VCaP (cell line): ENCODE results near the gene ERC2.

Source experiments
- H3K27ac ChIP-seq: fragments of 450-650 bp; 2 replicates; pipeline ENCODE4 v1.5.1; 2017
- TF ChIP-seq, protein P1 (sequence below): fragments of 450-650 bp; conservative IDR thresholded peaks from 2 replicates; pipeline ENCODE4 v1.5.1; 2017; ENCODE audit warnings: mild to moderate bottlenecking, moderate library complexity

The ERC2 gene

DNA sequence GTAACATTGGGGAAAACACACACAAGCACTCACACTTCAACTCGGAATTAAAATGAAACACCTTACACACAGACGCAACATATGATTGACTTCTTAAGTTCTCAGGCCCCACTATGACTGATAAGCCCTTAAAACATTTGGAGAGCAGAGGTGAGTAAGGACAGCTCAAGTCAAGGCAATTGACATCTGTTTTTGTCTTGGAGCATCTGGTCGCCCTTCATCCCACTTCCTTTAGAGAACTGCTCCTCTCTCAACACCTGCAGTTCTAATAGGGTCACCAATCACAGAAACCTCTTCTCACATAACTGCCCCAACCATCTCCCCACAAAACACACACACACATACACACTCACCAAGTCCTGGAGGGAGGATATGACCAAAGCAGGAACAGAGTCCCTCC, 43.4 kb downstream of the ERC2 start:
- TF ChIP-seq, protein P1, sequence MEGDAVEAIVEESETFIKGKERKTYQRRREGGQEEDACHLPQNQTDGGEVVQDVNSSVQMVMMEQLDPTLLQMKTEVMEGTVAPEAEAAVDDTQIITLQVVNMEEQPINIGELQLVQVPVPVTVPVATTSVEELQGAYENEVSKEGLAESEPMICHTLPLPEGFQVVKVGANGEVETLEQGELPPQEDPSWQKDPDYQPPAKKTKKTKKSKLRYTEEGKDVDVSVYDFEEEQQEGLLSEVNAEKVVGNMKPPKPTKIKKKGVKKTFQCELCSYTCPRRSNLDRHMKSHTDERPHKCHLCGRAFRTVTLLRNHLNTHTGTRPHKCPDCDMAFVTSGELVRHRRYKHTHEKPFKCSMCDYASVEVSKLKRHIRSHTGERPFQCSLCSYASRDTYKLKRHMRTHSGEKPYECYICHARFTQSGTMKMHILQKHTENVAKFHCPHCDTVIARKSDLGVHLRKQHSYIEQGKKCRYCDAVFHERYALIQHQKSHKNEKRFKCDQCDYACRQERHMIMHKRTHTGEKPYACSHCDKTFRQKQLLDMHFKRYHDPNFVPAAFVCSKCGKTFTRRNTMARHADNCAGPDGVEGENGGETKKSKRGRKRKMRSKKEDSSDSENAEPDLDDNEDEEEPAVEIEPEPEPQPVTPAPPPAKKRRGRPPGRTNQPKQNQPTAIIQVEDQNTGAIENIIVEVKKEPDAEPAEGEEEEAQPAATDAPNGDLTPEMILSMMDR: no peak
- no peak overlapping the region for H3K27ac ChIP-seq

DNA sequence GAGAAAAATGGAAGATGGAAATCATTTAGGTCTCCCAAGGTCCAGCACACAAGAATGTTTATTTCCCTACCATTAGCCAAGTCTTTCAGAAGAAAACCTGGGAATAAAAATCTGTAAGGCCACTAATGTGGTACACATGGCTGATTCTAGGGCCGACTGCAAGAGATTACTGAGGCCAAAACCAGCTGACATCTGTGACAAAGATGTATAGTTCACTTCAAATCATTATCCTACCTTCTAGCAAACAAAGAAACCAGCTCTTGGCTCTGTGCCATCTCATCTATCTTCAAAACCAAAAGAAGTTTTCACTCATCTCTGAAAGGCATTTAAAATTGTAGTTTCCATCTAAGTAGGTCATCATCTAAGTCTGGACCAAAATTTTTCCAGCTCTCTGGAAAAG, 43.9 kb downstream of the ERC2 start:
- TF ChIP-seq, protein P1: no peak

DNA sequence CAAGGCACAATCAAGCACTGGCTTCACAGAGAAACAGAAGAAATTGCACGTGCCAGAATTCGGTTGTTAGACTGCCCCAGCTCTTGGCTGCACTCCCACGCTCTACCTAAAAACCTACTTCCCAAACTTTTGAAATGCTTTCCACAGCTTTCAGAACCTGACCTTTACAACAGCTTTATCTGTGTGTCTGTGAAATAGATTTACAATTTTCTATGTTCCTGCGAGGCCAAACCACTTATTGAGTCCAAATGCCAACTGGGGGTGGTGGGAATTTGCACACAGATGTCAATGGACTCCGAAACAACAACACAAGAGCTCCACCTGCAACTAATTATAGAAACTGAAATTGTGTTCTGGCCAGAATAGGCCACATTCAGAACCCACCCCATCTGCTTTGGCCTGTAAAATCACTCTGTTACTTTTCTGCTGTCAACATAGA, 44.6 kb downstream of the ERC2 start:
- H3K27ac ChIP-seq: no peak overlapping the region
- TF ChIP-seq, protein P1: no peak

More for the DNA sequence above, 43.9 kb downstream of the ERC2 start:
- H3K27ac ChIP-seq: no peak overlapping the region

DNA sequence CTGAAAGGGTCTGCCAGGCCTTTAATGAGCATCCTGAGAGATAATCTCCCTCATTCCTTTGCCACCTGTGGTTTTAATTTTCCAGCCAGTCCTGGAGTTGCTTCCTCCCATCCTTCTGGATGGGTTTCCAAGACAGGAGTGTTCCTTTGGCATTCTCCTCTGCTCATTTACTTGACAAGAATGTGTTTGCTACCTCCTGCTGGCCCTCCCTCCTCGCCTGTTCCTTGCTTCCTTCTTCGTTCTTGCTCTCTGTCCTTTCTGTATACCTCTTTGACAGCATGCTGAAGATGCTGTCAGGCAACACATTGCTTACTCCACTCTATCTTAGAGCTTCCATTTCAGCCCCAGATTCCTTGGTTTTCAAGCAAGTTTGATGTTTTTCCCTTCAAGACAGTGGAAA, 46.0 kb downstream of the ERC2 start:
- no peak overlapping the region for H3K27ac ChIP-seq
- TF ChIP-seq, protein P1: no peak

DNA sequence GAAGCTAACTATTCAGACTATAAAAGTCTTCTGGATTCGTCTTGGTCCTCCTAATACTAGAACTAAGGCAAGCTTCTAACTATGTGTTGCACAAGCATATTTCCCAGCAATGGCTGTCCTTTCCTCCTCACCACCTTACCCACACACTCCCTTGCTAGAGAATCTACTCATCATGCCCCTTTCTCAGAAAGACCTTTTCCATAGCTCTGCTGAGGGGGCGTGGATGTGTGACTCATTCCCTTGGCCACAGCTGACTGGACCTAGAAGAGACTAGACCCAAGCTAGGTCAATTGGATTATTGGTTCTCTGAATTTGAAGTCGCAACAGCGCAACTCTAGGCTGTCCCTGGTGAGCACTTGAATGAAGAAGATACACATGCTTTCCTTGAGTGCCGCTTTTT, 47.1 kb downstream of the ERC2 start:
- TF ChIP-seq, protein P1: no peak
- no peak overlapping the region for H3K27ac ChIP-seq

DNA sequence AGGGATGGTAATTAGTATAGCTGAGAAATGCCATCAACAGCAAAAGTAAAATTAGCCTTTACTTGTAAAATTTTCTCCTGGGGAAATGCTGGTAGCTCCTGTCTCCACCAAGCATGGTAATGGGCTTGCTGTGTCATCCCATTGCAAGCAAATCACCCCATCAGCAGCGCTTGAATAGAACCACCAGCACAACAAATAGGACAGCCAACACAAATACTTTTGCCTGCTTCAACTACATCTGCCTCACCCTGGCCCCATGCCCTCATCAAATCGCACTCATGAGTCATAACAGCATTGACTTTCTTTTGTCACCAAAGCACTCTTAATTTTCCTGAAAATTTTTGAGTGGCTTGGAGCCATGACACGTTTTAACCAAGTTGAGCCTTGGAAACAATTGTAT, 52.6 kb downstream of the ERC2 start:
- H3K27ac ChIP-seq: no peak overlapping the region
- TF ChIP-seq, protein P1: no peak

DNA sequence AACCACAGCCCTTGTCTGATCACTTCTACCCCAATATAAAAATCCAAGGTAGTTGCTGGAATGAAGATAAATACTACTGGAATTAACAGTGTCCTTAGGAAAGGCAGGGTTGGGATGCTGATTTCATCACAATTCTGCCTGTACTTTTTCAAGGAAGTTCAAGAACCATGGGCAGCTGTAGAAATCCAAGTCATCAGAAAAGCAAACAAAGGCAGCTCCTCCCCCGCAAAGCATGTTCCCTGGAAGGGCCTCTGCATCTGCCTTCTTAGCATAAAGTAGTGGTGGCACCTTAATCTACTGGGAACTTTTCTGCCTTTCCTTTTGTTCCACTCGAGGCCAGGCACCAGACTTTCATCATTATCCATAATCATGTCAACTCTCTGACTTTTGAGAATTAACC, 54.4 kb downstream of the ERC2 start:
- TF ChIP-seq, protein P1: no peak
- no peak overlapping the region for H3K27ac ChIP-seq

DNA sequence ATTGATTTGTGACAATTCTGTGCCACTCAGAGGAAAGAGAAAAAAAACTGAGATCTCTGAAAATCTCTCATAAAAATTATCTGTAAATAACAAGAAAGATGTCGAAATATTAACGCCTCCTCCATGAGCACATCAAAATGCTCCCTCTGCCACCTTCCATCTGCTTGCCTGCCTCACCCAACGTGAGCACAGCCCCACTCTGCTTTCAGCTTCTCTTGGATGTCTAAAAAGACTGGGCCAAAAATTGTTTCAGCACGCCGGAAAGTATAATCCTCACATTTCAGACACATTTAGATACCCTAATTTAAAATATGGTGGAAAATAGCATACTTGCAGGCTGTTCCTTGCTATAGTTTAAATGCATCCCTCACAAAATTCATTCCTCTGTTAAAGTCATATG, 57.1 kb downstream of the ERC2 start:
- TF ChIP-seq, protein P1: no peak
- no peak overlapping the region for H3K27ac ChIP-seq
